DOHH2 (cell line): ENCODE data around the gene PTGR1.
A peak's percentile ranks its signal among the peaks of the same experiment; 100 is the strongest.

Experiments
- H3F3A ChIP-seq: fragments of 200-600 bp; sonication (generic), shearing (Covaris generic); 2 replicates; pipeline ENCODE4 v1.6.0; 2016; ENCODE audit warnings: antibody characterized with exemption, mild to moderate bottlenecking; ENCODE audit not compliant: control insufficient read depth, insufficient read depth
- H3K27ac ChIP-seq: fragments of 200-600 bp; sonication (generic); 2 replicates; pipeline ENCODE4 v1.5.1; 2014; ENCODE audit warnings: low read depth, mild to moderate bottlenecking, low read length, moderate library complexity
- H3K27me3 ChIP-seq: fragments of 200-600 bp; sonication (generic); 2 replicates; pipeline ENCODE4 v1.6.1; 2014; ENCODE audit warnings: mild to moderate bottlenecking, low read length, mixed read lengths; ENCODE audit not compliant: control insufficient read depth
- H3K36me3 ChIP-seq: fragments of 200-600 bp; sonication (generic); 2 replicates; pipeline ENCODE4 v1.6.1; 2014; ENCODE audit warnings: mild to moderate bottlenecking, low read length, moderate library complexity, mixed read lengths; ENCODE audit not compliant: control insufficient read depth
- H3K4me1 ChIP-seq: fragments of 200-600 bp; sonication (generic); 2 replicates; pipeline ENCODE4 v1.6.1; 2014; ENCODE audit warnings: mild to moderate bottlenecking, low read length, mixed read lengths; ENCODE audit not compliant: control insufficient read depth
- H3K4me2 ChIP-seq: fragments of 200-600 bp; sonication (generic); 2 replicates; pipeline ENCODE4 v1.6.0; 2014; ENCODE audit warnings: mild to moderate bottlenecking, low read length, moderate library complexity
- H3K4me3 ChIP-seq: fragments of 200-600 bp; sonication (generic); 2 replicates; pipeline ENCODE4 v1.5.1; 2014; ENCODE audit warnings: mild to moderate bottlenecking, low read length, mixed read lengths
- H3K79me2 ChIP-seq: fragments of 200-600 bp; sonication (generic); 2 replicates; pipeline ENCODE4 v1.6.1; 2014; ENCODE audit warnings: mild to moderate bottlenecking, low read length, mixed read lengths; ENCODE audit not compliant: control insufficient read depth
- H3K9me2 ChIP-seq: fragments of 200-600 bp; sonication (generic); replicated peaks from 2 replicates; pipeline ENCODE4 v1.6.1; 2014; ENCODE audit warnings: mild to moderate bottlenecking, low read length, mixed read lengths; ENCODE audit not compliant: control insufficient read depth
- H3K9me3 ChIP-seq: fragments of 200-600 bp; sonication (generic); 2 replicates; pipeline ENCODE4 v1.6.1; 2014; ENCODE audit warnings: antibody characterized with exemption, low read length, mixed read lengths; ENCODE audit not compliant: control insufficient read depth, insufficient read depth
- H4K20me1 ChIP-seq: fragments of 200-600 bp; sonication (generic); 2 replicates; pipeline ENCODE4 v1.6.0; 2014; ENCODE audit warnings: low read depth, mild to moderate bottlenecking, antibody characterized with exemption, low read length, moderate library complexity; ENCODE audit not compliant: control insufficient read depth, insufficient read depth
- EZH2phosphoT487 ChIP-seq: fragments of 200-600 bp; sonication (generic); IDR thresholded peaks from 2 replicates; pipeline ENCODE4 v1.6.1; 2017; ENCODE audit warnings: borderline replicate concordance, mild to moderate bottlenecking, antibody characterized with exemption, low read length, moderate library complexity, mixed read lengths
- TF ChIP-seq, protein P1 (sequence below): fragments of 200-600 bp; sonication (generic); IDR thresholded peaks from one replicate; pipeline ENCODE4 v1.5.1; 2014; ENCODE audit warnings: antibody characterized with exemption, mild to moderate bottlenecking, low read depth, low read length; ENCODE audit not compliant: poor library complexity, severe bottlenecking

PTGR1 gene

GRCh38 chr9:111637421-111637950, 38.0 kb upstream of the PTGR1 start:
- Histone ChIP-seq H3K9me2 (no peaks in the 10 kb centered on the region), H3F3A (no peaks in the 10 kb centered on the region), H3K4me2 (no peak overlapping the region), H3K4me3 (no peak overlapping the region), H3K27me3 (no peaks in the 10 kb centered on the region), H4K20me1 (peaks cover 19% of the 10 kb centered on the region; the same call in 1 of the 2 replicates), H3K79me2 (peaks cover 73% of the 10 kb centered on the region), H3K36me3 (peaks cover 32% of the 10 kb centered on the region), H3K4me1 (peaks cover 16% of the 10 kb centered on the region), H3K27ac (no peak overlapping the region), H3K9me3 (no peaks in the 10 kb centered on the region)
- TF ChIP-seq, protein P1, sequence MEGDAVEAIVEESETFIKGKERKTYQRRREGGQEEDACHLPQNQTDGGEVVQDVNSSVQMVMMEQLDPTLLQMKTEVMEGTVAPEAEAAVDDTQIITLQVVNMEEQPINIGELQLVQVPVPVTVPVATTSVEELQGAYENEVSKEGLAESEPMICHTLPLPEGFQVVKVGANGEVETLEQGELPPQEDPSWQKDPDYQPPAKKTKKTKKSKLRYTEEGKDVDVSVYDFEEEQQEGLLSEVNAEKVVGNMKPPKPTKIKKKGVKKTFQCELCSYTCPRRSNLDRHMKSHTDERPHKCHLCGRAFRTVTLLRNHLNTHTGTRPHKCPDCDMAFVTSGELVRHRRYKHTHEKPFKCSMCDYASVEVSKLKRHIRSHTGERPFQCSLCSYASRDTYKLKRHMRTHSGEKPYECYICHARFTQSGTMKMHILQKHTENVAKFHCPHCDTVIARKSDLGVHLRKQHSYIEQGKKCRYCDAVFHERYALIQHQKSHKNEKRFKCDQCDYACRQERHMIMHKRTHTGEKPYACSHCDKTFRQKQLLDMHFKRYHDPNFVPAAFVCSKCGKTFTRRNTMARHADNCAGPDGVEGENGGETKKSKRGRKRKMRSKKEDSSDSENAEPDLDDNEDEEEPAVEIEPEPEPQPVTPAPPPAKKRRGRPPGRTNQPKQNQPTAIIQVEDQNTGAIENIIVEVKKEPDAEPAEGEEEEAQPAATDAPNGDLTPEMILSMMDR, result no peak

DNA sequence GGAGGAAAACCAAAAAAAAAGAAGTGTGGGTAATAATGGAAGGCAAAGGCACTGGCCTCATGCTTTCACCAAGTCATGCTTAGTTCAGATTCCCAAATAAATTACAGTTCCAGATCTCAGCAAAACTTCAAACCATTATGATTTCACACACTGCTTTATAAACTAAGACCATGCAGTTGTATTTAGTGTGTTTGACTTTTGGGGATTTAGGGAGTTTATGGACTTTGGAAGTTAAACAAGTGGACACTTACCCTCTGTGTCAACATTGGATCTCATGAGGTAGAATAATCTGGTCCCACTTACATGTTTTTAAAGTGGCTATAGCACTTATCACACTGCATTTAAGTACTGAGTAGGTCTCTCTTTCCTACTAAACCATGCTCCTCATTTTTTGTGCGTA, 35.4 kb upstream of the PTGR1 start:
- peaks cover 86% of the 10 kb centered on the region for H3K79me2 ChIP-seq
- H3F3A ChIP-seq, result no peaks in the 10 kb centered on the region
- no peaks in the 10 kb centered on the region for H3K9me3 ChIP-seq
- peaks cover 19% of the 10 kb centered on the region; the same call in 1 of the 2 replicates for H4K20me1 ChIP-seq
- H3K9me2 ChIP-seq, result no peaks in the 10 kb centered on the region
- no peak overlapping the region for H3K27ac ChIP-seq
- peaks cover 27% of the 10 kb centered on the region for H3K4me1 ChIP-seq
- TF ChIP-seq, protein P1, result no peak
- no peak for TF ChIP-seq EZH2phosphoT487
- H3K27me3 ChIP-seq, result no peaks in the 10 kb centered on the region
- no peak overlapping the region for H3K4me2 ChIP-seq
- H3K36me3 ChIP-seq, result peaks cover 43% of the 10 kb centered on the region
- H3K4me3 ChIP-seq, result no peak overlapping the region

DNA sequence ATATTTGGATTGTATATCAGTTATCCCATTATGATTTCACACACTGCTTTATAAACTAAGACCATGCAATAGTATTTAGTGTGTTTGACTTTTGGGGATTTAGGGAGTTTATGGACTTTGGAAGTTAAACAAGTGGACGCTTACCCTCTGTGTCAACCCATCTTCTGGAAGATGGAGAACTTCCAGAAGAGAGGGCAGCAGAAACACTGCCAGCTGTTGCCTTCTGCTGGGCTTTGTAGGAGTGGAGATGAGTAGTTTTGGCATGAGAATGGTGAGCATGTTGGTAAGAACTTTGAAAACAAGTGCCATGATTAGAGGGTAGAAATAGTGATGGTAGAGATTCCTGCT, 33.9 kb upstream of the PTGR1 start:
- Histone ChIP-seq H3K9me3 (no peaks in the 10 kb centered on the region), H3K9me2 (no peaks in the 10 kb centered on the region), H3F3A (no peaks in the 10 kb centered on the region), H3K36me3 (peaks cover 43% of the 10 kb centered on the region), H3K4me2 (peak overlapping the region; percentile 84), H3K4me3 (peak overlapping the region; percentile 88), H3K27me3 (no peaks in the 10 kb centered on the region), H4K20me1 (peaks cover 19% of the 10 kb centered on the region; the same call in 1 of the 2 replicates), H3K79me2 (peaks cover 71% of the 10 kb centered on the region), H3K27ac (no peak overlapping the region), H3K4me1 (peaks cover 27% of the 10 kb centered on the region)
- TF ChIP-seq EZH2phosphoT487, result no peak
- TF ChIP-seq, protein P1, result no peak
